ENCODE measurements around the gene SLCO1C1. TPM values are rescaled to one million over a fixed set of nuclear protein-coding genes. Genes with fewer than 3 reads are reported as not detected.

Gene SLCO1C1
- total RNA-seq, 1 experiment from 2014 or later = not detected

- BruUV-seq (replicated peaks) = no TSS peak
- no peaks in the 10 kb centered on the region for H3K27me3 ChIP-seq (ENCODE audit: insufficient read depth, low read depth)
- H3F3A ChIP-seq (ENCODE audit: insufficient read depth, low read depth) = no peaks in the 10 kb centered on the region
- no peak overlapping the region for H3K27ac ChIP-seq
- no peaks in the 10 kb centered on the region for H3K79me2 ChIP-seq (ENCODE audit: low read depth)
- H3K4me2 ChIP-seq = no peak overlapping the region
- no peak overlapping the region for H2AFZ ChIP-seq
- H3K4me1 ChIP-seq (replicated peaks; ENCODE audit: insufficient read depth) = no peaks in the 10 kb centered on the region
- TF ChIP-seq EZH2 (IDR thresholded peaks at IDR 0.05; ENCODE audit: low read depth) (no peak), CTCF (conservative IDR thresholded peaks at IDR 0.05) (no peak)
- CTCF ChIA-PET = no interaction called here
- no peak for DNase-seq
- POLR2A ChIA-PET (ENCODE audit: unreplicated experiment) = no interaction called here
- intact Hi-C loops (cut with micrococcal nuclease; ENCODE audit: unreplicated experiment) = no loop called here
- no peak overlapping the region for H3K4me3 ChIP-seq
- no peaks in the 10 kb centered on the region for H4K20me1 ChIP-seq (ENCODE audit: insufficient read depth)
- H3K9me3 ChIP-seq (ENCODE audit: insufficient read depth, low read depth) = no peaks in the 10 kb centered on the region
- H3K9me2 ChIP-seq (ENCODE audit: insufficient read depth) = no peaks in the 10 kb centered on the region; the same call in 1 of the 2 replicates
- H3K36me3 ChIP-seq (ENCODE audit: low read depth) = no peaks in the 10 kb centered on the region
Observed at GRCh38 chr12:20696181-20696905, 1.2 kb downstream of the SLCO1C1 start.

- H3K27me3 ChIP-seq (ENCODE audit: insufficient read depth, low read depth) = no peaks in the 10 kb centered on the region
- CTCF ChIA-PET = interaction anchor here (0.7 kb wide), 1 partner anchor 722 kb away, joined by 13 read pairs; no protein-coding TSS in a partner anchor
- no peaks in the 10 kb centered on the region for H3K4me1 ChIP-seq (replicated peaks; ENCODE audit: insufficient read depth)
Observed at GRCh38 chr12:20701106-20701505, 6.0 kb downstream of the SLCO1C1 start.

GRCh38 chr12:20704860-20705259 lies 9.7 kb downstream of the SLCO1C1 start:
- POLR2A ChIA-PET (ENCODE audit: unreplicated experiment) = no interaction called here
- no peaks in the 10 kb centered on the region for H3K36me3 ChIP-seq (ENCODE audit: low read depth)
- H3K4me2 ChIP-seq = no peak overlapping the region
- no peaks in the 10 kb centered on the region for H3K4me1 ChIP-seq (replicated peaks; ENCODE audit: insufficient read depth)
- intact Hi-C loops (cut with micrococcal nuclease; ENCODE audit: unreplicated experiment) = no loop called here
- H3K9me3 ChIP-seq (ENCODE audit: insufficient read depth, low read depth) = no peaks in the 10 kb centered on the region
- no peak overlapping the region for H3K4me3 ChIP-seq
- H3F3A ChIP-seq (ENCODE audit: insufficient read depth, low read depth) = no peaks in the 10 kb centered on the region
- H4K20me1 ChIP-seq (ENCODE audit: insufficient read depth) = no peaks in the 10 kb centered on the region
- no peaks in the 10 kb centered on the region for H3K9me2 ChIP-seq (ENCODE audit: insufficient read depth)
- H3K27ac ChIP-seq = no peak overlapping the region
- CTCF ChIA-PET = no interaction called here
- TF ChIP-seq EZH2 (IDR thresholded peaks at IDR 0.05; ENCODE audit: low read depth) (no peak), CTCF (conservative IDR thresholded peaks at IDR 0.05) (no peak)
- DNase-seq = no peak
- no TSS peak for BruUV-seq (replicated peaks)
- no peaks in the 10 kb centered on the region for H3K27me3 ChIP-seq (ENCODE audit: insufficient read depth, low read depth)
- no peak overlapping the region for H2AFZ ChIP-seq
- no peaks in the 10 kb centered on the region for H3K79me2 ChIP-seq (ENCODE audit: low read depth)

More at GRCh38 chr12:20701106-20701505, 6.0 kb downstream of the SLCO1C1 start:
- H4K20me1 ChIP-seq (ENCODE audit: insufficient read depth) = no peaks in the 10 kb centered on the region
- H3K4me3 ChIP-seq = no peak overlapping the region
- H3K36me3 ChIP-seq (ENCODE audit: low read depth) = no peaks in the 10 kb centered on the region
- BruUV-seq (replicated peaks) = no TSS peak
- no peaks in the 10 kb centered on the region for H3K9me3 ChIP-seq (ENCODE audit: insufficient read depth, low read depth)
- intact Hi-C loops (cut with micrococcal nuclease; ENCODE audit: unreplicated experiment) = no loop called here
- no peak overlapping the region; the same call in 1 of the 2 replicates for H2AFZ ChIP-seq
- no peaks in the 10 kb centered on the region for H3F3A ChIP-seq (ENCODE audit: insufficient read depth, low read depth)
- DNase-seq = no peak
- TF ChIP-seq EZH2 (IDR thresholded peaks at IDR 0.05; ENCODE audit: low read depth) = no peak
- no peak for TF ChIP-seq CTCF (conservative IDR thresholded peaks at IDR 0.05)
- no peak overlapping the region for H3K4me2 ChIP-seq
- H3K79me2 ChIP-seq (ENCODE audit: low read depth) = no peaks in the 10 kb centered on the region
- POLR2A ChIA-PET (ENCODE audit: unreplicated experiment) = no interaction called here
- no peak overlapping the region for H3K27ac ChIP-seq
- H3K9me2 ChIP-seq (ENCODE audit: insufficient read depth) = no peaks in the 10 kb centered on the region

All from PC-9 (cell line).